HG03025 (cell line): ENCODE measurements around the gene PIK3CD.
"Not testable (repeated sequence)": the region's sequence is repeated elsewhere in the genome, so short reads cannot be mapped to it uniquely, and the experiment has no call there.

Experiments
- ATAC-seq: cut with Tn5 transposase; IDR thresholded peaks from one replicate; pipeline ENCODE4 v1.9.1; 2021; ENCODE audit warnings: mild to moderate bottlenecking, moderate library complexity; ENCODE audit not compliant: unreplicated experiment, low FRiP score

Gene PIK3CD

DNA sequence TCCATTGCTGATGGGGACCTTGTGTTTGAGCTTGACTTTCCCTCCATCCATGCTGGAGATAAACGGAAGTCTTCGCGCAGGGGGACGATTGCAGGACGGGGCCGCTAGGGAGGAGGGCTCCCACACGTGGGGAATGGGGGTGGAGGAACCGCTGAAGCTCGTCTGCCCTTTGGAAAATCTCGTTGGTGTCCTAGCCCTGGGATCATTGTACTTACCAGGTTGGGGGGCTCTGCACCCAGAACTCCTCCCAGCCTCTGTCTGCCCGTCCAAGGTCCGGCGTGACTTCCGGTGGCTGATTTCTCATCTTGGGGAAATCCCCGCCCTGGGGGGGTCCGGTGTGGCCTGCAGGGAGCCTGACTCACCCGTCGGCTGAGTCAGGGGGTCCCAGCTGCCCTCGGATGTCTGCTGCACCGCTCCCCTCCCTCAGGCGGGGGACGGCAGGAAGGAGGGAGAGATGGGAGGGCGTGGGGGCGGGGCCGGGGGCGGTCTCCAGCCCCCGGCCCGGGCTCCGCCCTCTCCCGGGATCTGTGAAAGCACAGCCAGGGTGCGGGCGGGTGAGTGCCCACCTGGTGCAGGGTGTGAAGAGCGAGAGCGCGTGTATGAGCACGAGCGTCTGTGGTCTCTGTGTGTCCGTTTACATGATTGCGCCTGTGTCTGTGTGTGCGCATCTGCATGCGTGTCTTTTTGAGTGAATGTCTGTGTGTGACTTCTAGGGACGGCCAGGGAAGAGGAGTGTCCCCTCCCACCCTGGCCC lies 35.8 kb downstream of the PIK3CD start:
- ATAC-seq = no peak

DNA sequence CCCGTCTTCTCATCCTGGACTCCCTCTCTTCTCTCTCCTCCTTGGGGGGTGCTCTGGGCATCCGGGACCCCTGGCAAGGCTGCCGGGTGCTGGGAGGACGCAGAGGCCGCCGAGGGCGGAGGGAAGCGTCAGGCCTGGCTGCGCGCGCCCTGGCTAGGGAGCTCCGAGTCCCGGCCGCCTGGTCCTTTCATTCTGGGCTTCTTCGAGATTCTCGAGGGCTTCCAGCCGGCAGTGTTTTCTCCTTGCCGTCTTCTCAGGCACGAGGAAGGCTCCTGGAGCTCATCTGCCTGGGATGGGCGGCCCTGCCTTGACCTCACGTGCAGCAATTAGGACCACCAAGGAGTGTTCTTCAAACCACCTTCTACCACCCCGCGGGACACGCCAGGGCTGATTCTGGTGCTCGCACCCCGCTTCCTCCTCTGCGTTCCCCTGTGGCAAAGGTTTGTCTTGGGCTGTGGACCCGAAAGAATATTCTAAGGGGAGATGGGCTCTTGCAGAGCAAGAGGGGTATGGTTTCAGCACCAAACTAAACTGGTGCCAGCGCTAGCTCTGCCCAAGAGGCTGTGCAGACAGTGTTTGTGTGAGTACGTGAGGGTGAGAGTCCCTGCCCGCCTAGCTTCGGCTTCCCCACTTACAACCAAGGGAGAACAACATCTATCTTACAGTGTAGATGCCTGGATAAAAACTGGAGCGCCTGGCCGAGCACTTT lies 36.5 kb downstream of the PIK3CD start:
- no peak for ATAC-seq

DNA sequence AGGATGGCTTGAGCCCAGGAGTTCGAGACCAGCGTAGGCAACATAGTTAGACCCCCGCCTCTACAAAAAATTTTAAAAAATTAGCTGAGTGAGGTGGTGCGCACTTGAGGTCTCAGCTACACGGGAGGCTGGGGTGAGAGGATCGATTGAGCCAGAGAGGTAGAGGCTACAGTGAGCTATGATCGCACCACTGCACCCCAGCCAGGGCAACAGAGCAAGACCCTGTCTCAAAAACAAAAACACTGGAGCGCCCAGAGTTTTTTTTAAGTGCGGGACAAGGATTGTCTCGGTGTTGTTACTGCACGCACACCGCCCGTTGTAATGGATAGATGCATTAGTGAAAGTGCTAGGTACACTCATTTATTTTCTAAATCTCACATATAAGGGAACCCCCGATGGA lies 37.1 kb downstream of the PIK3CD start:
- no peak for ATAC-seq

DNA sequence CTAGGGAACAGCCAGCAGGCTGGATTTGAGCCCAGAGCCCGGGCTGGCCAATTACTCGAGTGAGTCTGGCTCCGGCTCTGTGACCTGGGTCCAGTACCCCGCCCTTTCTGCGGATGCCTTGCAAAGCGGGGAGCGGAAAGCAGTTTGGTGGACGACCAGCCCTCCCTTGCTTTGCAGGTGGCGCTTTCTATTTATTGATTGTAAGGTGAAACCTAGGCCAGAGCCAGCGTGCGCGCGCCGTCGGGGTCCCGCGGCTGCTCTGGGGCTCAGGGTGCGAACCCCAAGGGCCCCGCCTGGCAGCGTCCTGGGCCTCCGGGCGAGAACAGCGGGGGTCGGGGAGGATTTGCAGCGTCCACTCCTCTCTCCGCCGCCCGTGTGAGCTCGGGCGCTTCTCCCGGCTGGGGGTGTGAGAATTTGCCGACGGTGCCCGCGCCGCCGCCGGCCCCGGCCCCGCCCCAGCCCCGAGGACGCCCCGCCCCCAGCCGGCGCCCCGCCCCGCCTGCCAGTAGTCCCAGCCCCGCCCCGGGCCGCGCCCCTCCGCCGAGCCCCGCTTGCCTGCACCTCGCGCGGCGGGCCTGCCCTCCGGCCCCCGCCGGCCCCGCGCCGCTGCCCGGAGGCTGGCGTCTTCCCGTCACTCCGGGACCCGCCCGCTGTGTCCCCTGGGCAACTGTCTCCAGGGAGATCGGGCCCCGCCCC lies 37.6 kb downstream of the PIK3CD start:
- ATAC-seq = no peak

DNA sequence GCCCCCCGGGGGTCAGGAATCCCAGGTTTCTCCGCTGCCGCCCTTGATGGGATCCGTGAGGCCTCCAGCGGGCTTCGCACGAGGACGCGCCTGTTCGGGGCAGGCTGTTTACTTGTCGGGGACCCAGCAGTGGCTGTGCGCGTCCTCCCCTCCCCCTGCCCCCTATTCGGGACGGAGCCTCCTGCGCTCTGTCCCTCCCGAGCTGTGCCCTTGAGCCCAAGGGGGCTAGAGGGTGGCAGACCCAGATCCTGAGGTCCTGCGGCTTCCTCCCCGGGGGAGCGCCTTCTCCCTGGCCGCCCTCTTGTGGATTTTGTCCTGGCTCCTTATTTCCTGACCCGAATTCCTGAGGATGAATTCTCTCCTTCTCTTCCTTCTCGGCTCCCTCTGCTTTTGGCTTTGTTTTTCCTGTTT lies 38.4 kb downstream of the PIK3CD start:
- ATAC-seq = no peak

DNA sequence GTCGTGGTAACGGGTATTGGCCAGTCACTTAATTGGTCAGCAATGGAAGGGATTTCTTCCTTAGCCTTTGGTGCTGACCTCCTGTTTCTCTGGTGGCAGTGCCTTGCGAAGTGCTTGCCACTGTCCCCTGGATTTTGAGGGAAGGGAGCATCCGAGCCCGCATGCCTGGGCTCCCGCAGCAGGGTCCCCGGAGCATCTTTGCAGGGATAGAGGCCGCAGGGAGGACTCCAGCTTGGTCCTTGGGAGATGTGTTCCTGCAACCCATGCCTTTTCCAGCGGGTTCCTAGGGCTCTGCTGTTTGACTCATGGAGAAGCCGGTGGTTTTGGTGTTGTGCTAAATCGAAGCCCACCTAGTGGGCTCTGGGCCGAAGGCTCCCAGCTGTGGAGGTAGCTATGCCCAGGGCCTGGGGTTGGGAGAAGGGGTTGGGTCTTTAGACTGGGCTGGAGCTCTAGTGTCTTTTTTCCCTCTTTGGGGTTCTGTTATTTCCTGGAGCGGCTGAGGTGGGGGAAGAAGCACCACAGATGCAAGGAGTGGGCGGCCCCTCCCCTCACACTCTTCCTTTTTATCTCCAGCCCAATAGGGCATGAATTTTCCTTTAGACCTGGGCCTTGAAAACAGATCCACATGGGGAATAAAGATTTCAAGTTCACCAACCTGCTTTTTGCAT lies 39.0 kb downstream of the PIK3CD start:
- no peak for ATAC-seq

DNA sequence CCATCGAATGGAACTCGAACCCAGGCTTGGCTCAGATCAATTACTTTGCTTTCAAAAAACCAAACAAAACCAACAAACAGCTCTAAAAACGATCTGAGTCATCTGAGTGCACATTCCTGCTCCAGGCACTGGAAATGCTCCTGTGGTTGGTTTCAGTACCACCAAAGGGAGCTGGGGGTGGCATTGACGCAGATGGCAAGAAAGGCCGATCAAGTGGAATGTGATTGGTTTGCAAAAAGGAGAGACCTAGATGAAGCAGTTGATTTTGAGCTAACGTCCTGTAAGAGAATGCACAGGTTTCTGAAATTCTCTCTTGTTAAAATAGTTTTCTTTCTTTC lies 39.5 kb downstream of the PIK3CD start:
- no peak for ATAC-seq

DNA sequence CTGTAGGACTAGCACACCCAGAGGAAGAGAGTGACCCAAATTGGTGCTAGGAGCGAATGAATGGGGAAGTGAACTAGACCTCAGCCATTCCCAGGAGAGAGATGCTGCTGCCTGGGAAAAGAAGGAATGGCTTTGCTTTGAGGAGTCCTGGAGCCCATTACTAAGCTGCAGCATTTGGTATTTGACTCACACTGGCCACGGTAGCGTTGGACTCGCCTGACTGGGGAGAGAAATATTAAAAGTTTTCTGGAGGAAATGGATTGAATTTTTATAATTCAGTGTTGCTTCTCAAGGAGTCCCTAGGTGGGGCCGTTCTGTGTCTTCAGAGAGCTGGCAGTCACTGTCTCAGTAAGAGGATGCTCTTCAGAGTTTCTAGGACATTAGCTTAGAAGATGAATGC lies 40.2 kb downstream of the PIK3CD start:
- no peak for ATAC-seq

DNA sequence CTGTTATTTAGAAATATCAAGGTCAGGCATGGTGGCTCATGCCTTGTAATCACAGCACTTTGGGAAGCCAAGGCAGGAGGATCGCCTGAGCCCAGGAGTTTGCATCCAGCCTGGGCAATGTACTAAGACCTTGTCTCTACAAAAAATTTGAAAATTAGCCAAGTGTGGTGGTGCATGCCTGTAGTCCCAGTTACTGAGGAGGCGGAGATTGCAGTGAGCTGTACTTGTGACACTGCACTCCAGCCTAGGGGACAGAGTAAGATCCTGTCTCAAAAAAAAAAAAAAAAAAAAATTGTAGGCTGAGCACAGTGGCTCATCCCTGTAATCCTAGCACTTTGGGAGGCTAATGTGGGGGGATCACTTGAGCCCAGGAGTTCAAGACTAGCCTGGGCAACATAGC lies 45.3 kb downstream of the PIK3CD start:
- no peak for ATAC-seq

DNA sequence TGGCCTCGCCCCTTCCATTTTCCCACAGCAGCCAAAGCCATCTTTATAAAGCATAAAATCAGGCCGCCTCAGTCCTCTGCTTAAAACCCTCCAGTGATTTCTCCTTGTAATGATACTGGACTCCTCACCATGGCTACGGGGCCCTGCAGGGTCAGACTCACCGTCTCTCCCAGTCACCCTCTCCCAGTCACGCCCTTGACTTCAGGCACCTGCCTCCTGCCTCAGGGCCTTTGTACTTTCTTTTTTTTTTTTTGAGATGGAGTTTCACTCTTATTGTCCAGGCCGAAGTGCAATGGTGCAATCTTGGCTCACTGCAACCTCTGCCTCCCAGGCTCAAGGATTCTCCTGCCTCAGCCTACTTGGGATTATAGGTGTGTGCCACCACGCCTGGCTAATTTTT lies 47.8 kb downstream of the PIK3CD start:
- no peak for ATAC-seq

DNA sequence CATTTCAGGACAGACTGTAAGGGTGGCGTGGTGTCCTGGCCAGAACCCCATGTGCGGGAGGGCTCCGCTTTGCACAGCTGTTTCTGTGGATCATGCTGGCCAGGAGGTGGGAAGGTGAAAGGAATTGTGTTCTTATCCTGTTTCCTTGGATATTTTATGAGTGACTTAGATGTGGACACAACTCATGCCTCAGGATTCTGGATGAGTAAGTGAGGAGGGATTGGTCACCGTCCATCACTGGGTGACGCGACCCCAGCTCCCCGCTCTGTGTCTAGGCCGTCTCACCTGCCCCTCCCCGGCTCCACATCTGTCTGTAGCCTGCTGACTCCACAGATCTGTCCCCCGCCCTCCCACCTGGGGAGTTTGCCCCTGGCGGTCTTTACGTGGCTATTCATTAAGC lies 48.8 kb downstream of the PIK3CD start:
- no peak for ATAC-seq

DNA sequence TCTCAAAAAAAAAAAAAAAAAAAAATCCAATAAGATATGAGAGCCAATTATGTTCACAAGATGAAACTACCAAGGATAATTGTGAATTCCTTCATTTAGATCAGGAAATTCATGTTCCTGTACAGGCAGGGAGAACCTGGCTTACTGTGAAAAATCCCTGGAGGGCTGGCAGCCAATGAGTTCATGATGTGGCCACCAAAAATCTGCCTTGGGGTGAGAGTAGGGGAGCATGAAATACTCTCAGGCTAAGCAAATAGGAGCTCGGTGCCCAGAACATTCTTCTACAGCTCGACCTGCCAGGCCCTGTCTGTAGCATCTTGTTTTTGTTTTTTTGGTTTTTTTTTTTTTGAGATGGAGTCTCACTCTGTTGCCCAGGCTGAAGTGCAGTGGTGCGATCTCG lies 50.1 kb downstream of the PIK3CD start:
- ATAC-seq = no peak

DNA sequence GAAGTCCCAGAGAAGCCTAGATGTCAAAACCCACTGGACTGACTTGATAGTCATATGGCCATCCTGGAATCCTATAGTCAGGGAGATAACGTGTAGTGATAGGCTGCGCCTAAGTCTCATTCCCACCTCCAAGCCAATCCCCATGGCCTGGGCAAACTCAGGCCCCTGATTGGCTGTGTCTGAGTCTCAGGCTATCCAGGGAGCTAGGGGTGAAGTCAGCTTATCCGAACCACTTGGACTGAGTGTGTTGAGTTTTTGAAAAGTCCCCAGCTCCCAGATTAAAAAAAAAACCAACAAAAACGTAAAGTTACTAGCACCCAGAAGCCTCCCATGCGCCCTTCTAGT lies 51.6 kb downstream of the PIK3CD start:
- ATAC-seq = no peak

DNA sequence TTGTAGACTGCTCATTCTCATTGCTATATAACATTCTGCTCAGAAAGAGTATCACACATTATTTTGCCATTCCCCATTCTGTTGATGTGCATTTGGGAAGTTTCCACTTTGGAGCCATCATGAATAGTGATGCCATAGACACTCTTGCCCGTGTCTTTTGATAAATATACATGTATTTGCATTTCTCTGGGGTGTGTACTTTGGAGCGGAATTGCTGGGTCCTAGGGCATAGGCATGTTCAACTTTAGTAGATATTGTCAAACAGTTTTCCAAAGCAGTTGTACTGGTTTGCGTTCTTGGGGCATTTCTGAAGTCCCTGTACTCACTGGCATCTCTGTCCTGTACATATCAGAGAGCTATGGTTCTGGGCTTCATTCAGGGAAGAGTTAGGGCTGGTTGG lies 52.1 kb downstream of the PIK3CD start:
- no peak for ATAC-seq

DNA sequence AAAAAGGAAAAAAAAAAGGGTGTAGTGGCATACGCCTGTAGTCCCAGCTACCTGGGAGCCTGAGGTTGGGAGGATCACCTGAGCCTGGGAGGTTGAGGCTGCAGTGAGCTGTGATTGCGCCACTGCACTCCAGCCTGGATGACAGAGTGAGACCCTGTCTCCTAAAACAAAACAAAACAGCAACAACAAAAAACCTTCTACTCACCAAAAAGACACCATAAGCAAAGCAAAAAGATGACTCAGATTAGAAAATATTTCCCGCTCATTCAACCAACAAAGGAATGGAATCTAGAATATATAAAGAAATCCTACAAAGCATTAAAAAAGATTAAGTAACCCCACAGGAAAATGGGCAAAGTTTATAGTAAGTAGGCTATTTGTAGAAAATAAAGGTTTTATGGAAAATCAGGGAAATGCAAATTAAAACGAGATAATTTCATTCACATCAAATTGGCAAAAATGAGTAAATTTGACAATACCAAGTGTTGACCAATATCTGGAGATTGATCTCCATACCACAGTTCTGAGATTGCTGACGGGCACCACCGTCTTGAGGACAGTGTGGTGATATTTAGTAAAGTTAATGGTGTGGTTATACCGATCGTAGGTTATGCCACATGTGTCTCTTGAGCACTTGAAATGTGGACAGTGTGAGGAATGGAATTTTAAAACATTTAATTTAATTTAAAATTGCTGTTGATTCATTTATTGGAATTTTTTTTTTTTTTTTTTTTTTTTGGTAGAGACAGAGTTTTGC lies 54.0 kb downstream of the PIK3CD start:
- no peak for ATAC-seq

DNA sequence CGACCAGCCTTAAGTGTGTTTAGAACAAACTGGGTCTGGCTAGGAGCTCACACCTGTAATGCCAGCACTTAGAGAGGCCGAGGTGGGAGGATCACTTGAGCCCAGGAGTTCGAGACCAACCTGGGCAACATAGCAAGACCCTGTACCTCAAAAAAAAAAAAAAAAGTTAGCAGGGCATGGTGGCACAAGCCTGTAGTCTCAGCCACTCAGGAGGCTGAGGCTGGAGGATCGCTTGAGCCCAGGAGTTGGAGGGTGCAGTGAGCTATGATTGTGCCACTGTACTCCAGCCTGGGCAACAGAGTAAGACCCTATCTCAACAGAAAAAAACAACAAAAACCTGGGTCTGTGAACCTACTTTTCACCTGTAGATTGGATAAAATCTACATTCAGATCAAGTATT lies 54.6 kb downstream of the PIK3CD start:
- ATAC-seq = no peak

DNA sequence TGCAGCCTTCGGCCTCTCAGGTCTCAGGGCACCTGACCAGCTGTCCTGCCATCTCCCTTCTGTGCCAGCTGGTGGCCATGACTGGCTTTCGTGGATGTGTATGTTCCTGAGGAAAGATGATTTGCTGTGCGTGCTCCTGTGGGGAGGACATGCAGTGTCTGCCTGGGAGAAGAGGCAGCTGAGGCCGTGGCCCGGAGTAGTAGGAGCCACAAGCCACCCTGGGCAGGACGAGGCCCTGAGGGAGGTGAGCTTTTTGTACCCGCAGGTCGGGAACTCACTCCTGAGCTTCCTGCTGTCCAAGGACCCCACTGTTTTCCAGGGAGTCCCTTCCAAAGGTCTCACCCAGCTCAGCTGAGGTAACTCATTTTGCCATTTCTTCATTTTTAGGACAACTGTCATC lies 58.5 kb downstream of the PIK3CD start:
- no peak for ATAC-seq

DNA sequence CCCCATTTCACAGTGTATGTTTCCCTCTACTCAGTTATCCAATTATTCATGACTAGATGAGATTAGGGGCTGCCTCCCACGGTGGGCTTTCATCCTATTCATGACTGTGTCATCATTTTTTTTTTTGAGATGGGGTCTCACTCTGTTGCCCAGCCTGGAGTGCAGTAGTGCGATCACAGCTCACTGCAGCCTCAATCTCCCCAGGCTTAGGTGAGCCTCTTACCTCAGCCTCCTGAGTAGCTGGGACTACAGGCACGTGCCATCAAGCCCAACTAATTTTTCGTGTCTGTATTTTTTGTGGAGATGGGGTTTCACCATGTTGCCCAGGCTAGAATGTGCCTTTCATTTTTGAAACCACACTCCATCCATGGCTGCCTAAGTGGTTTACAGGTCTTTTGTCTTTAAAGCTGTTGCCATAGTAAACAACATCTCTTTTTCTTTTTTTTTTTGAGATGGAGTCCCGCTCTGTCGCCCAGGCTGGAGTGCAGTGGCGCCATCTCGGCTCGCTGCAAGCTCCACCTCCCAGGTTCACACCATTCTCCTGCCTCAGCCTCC lies 60.0 kb downstream of the PIK3CD start:
- ATAC-seq = no peak

DNA sequence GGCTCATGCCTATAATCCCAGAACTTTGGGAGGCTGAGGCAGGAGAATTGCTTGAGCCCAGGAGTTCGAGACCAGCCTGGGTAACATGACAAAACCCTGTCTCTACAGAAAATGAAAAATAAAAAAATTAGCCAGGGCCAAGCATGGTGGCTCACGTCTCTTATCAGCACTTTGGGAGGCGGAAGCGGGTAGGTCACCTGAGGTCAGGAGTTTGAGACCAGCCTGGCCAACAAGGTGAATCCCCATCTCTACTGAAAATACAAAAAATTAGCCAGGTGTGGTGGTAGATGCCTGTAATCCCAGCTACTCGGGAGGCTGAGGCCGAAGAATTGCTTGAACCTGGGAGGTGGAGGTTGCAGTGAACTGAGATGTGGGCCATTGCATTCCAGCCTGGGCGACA lies 61.2 kb downstream of the PIK3CD start:
- not testable (repeated sequence) for ATAC-seq

DNA sequence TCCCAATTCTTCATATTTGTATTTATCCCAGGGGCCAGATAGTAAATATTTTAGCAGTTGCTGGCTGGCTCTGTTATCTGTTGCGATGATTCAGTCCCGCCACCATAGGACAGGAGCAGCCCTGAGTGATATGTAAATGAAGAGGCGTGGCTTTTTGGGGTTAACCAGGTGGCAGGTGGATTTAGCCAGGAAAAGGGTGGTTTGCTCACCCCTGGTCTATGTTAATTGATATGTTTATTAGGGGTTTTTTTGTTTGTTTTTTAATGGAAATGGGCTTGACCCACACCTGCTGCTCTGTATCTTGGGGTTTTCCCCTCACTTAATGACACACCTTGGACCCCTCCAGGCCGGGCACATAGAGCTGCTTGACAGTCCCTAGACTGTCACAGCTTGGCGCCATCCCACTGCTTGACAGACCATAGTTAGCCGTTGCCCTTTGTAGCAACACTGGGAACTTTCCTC lies 62.8 kb downstream of the PIK3CD start:
- no peak for ATAC-seq
